HepG2 (cell line): Measurements from ENCODE around the gene AMOTL2. TPM values are rescaled to one million over a fixed set of nuclear protein-coding genes. Genes with fewer than 3 reads are reported as not detected.

Source experiments
- ATAC-seq: fragments of 200-7000 bp; cut with Tn5 transposase; 3 replicates; pipeline ENCODE4 v1.9.1; 2020; ENCODE audit warnings: mild to moderate bottlenecking, moderate library complexity
- BruUV-seq: library from RNA; stranded (reverse); fragments of 400-500 nt; replicated peaks from 2 replicates; lab custom pipeline; 2021; lab: Mats Ljungman, UMichigan
- CTCF ChIA-PET: fragments of 300-600 bp; formaldehyde crosslinking; extraction: SDS; loops from one replicate; lab custom pipeline; 2021; ENCODE audit warnings: low total read pairs, inconsistent platforms, low intra/inter-chr PET ratio; lab: Yijun Ruan, JAX
- POLR2A ChIA-PET: fragments of 350-600 bp; sonication (Branson Sonifier 250); formaldehyde crosslinking; loops from one replicate; lab custom pipeline; 2020; ENCODE audit warnings: antibody characterized with exemption, inconsistent platforms; lab: Yijun Ruan, JAX
- DNase-seq: peaks from one replicate; pipeline ENCODE4 v3.0.0-alpha.2; 2015; ENCODE audit warnings: low spot score
- FAIRE-seq: peaks from 3 replicates; lab custom pipeline; 2011; peaks lifted over from hg19 to GRCh38; lab: Jason Lieb, UNC
- H2AFZ ChIP-seq: one replicate; pipeline ENCODE4 v1.6.1; 2011; ENCODE audit warnings: low read length, inconsistent platforms
- H3K27ac ChIP-seq: fragments of 300-600 bp; 3 replicates; pipeline ENCODE4 v1.8.0; 2011; ENCODE audit warnings: mixed run types, mild to moderate bottlenecking, mixed read lengths, low read length, inconsistent platforms; ENCODE audit not compliant: insufficient read depth; ENCODE audit errors: extremely low read length
- H3K27me3 ChIP-seq, 2 experiments: fragments of 200-600 bp in 1 of 2; 2 replicates in 1 of 2; 3 replicates in 1 of 2; pipeline versions ENCODE4 v1.6.0 to v1.8.0; 2011; ENCODE audit warnings: low read length in 2 of 2, mild to moderate bottlenecking in 2 of 2, moderate library complexity in 2 of 2, inconsistent platforms in 1 of 2; ENCODE audit not compliant: insufficient read depth in 2 of 2, control insufficient read depth in 1 of 2
- H3K36me3 ChIP-seq, 2 experiments: fragments of 200-600 bp in 1 of 2; replicated peaks in 1 of 2; 2 replicates in 1 of 2; 3 replicates in 1 of 2; pipeline versions ENCODE4 v1.5.1 to v1.8.0; 2011; ENCODE audit warnings: low read length in 2 of 2, inconsistent platforms in 1 of 2; ENCODE audit not compliant: insufficient read depth in 2 of 2, control insufficient read depth in 1 of 2
- H3K4me1 ChIP-seq: 2 replicates; pipeline ENCODE4 v1.5.1; 2012; ENCODE audit warnings: low read length, inconsistent platforms; ENCODE audit not compliant: insufficient read depth
- H3K4me2 ChIP-seq: 2 replicates; pipeline ENCODE4 v1.6.0; 2011; ENCODE audit warnings: low read depth, low read length, inconsistent platforms
- H3K4me3 ChIP-seq, 3 experiments: fragments of 200-600 bp in 1 of 3; sonication (generic), shearing (Covaris generic) in 1 of 3; replicated peaks in 1 of 3; 2 replicates each; pipeline ENCODE4 v1.5.1; 2011 to 2016; ENCODE audit warnings: low read length in 3 of 3, inconsistent platforms in 2 of 3, low read depth in 2 of 3, mild to moderate bottlenecking in 2 of 3, control low read depth in 1 of 3, mixed read lengths in 1 of 3; ENCODE audit not compliant: insufficient read depth in 1 of 3
- H3K79me2 ChIP-seq: one replicate; pipeline ENCODE4 v1.6.1; 2011; ENCODE audit warnings: low read length, inconsistent platforms; ENCODE audit not compliant: insufficient read depth
- H3K9ac ChIP-seq: 2 replicates; pipeline ENCODE4 v1.6.0; 2011; ENCODE audit warnings: mild to moderate bottlenecking, low read depth, low read length, inconsistent platforms; ENCODE audit not compliant: insufficient read depth
- H3K9me3 ChIP-seq: 2 replicates; pipeline ENCODE4 v1.5.1; 2012; ENCODE audit warnings: mild to moderate bottlenecking, low read length
- H4K20me1 ChIP-seq: 2 replicates; pipeline ENCODE4 v1.6.0; 2011; ENCODE audit warnings: inconsistent platforms, mild to moderate bottlenecking, low read length, moderate library complexity; ENCODE audit not compliant: insufficient read depth
- CBFB ChIP-seq: sonication (generic); formaldehyde crosslinking; IDR thresholded peaks from 2 replicates; pipeline ENCODE4 v1.4.0; 2020; ENCODE audit warnings: missing genetic modification reagents
- CEBPB ChIP-seq: IDR thresholded peaks from 2 replicates; pipeline ENCODE4 v1.6.1; 2011; ENCODE audit warnings: low read depth, low read length, improper control_type of control experiment, borderline replicate concordance
- CEBPG ChIP-seq: IDR thresholded peaks from 2 replicates; pipeline ENCODE4 v1.6.1; 2016
- GATAD2A ChIP-seq: IDR thresholded peaks from 2 replicates; pipeline ENCODE4 v1.6.1; 2016
- HINFP ChIP-seq: sonication (generic); formaldehyde crosslinking; IDR thresholded peaks from 2 replicates; pipeline ENCODE4 v1.4.0; 2020; ENCODE audit warnings: low read depth, mild to moderate bottlenecking, missing genetic modification reagents
- HMGXB4 ChIP-seq, 2 experiments: sonication (generic) in 1 of 2; formaldehyde crosslinking in 1 of 2; IDR thresholded peaks; 2 replicates each; pipeline versions ENCODE4 v1.4.0 to v1.6.1; 2018 to 2020; ENCODE audit warnings: missing genetic modification reagents in 2 of 2, borderline replicate concordance in 1 of 2, low read depth in 1 of 2, mild to moderate bottlenecking in 1 of 2, missing biosample characterization in 1 of 2
- HNF4A ChIP-seq: sonication (generic); formaldehyde crosslinking; IDR thresholded peaks from 2 replicates; pipeline ENCODE4 v1.4.0; 2020; ENCODE audit warnings: missing genetic modification reagents
- HNF4G ChIP-seq, 2 experiments: sonication (generic) in 1 of 2; formaldehyde crosslinking in 1 of 2; IDR thresholded peaks; 2 replicates each; pipeline versions ENCODE4 v1.4.0 to v1.6.1; 2011 to 2020; ENCODE audit warnings: borderline replicate concordance in 2 of 2, low read depth in 2 of 2, mild to moderate bottlenecking in 2 of 2, low read length in 1 of 2, missing genetic modification reagents in 1 of 2, moderate library complexity in 1 of 2
- PATZ1 ChIP-seq: sonication (generic); formaldehyde crosslinking; IDR thresholded peaks from 2 replicates; pipeline ENCODE4 v1.4.0; 2020; ENCODE audit warnings: missing genetic modification reagents
- RARA ChIP-seq: IDR thresholded peaks from 2 replicates; pipeline ENCODE4 v1.6.1; 2016; ENCODE audit warnings: missing genetic modification reagents, missing compliant biosample characterization
- SAP130 ChIP-seq: IDR thresholded peaks from 2 replicates; pipeline ENCODE4 v1.6.1; 2016; ENCODE audit warnings: low read depth
- SNRNP70 ChIP-seq: fragments of 200-400 bp; formaldehyde crosslinking; IDR thresholded peaks from 2 replicates; pipeline ENCODE4 v1.6.1; 2017; ENCODE audit warnings: mild to moderate bottlenecking, low read depth, low read length, moderate library complexity
- ZEB1 ChIP-seq: IDR thresholded peaks from 2 replicates; pipeline ENCODE4 v1.6.1; 2012; ENCODE audit warnings: mild to moderate bottlenecking, low read depth, inconsistent platforms; ENCODE audit not compliant: insufficient replicate concordance
- ZMAT3 ChIP-seq: sonication (generic); formaldehyde crosslinking; conservative IDR thresholded peaks from 2 replicates; pipeline ENCODE4 v1.7.0; 2021; ENCODE audit warnings: missing genetic modification reagents
- ZNF383 ChIP-seq: sonication (generic); formaldehyde crosslinking; IDR thresholded peaks from 2 replicates; pipeline ENCODE4 v1.4.0; 2020; ENCODE audit warnings: missing genetic modification reagents, mild to moderate bottlenecking, borderline replicate concordance
- ZNF768 ChIP-seq: sonication (generic); formaldehyde crosslinking; IDR thresholded peaks from 2 replicates; pipeline ENCODE4 v1.4.0; 2020; ENCODE audit warnings: missing genetic modification reagents
- WGBS: methylation state at CpG from one replicate; pipeline ENCODE4 v1.1.6; 2017; ENCODE audit warnings: low lambda C conversion rate; 5-methylcytosine and 5-hydroxymethylcytosine counted together
- in situ Hi-C: cut with HindIII; loops from 2 replicates; pipeline ENCODE4 v1.10.0; 2017; ENCODE audit warnings: low pct_unique_long_range_greater_than_20kb; ENCODE audit not compliant: extremely low pct_ligation_motif_present
- intact Hi-C: fragments of 100-400 bp; cut with micrococcal nuclease; formaldehyde crosslinking; loops from one replicate; pipeline ENCODE4 v1.10.0; 2022; ENCODE audit not compliant: unreplicated experiment
- polyA plus RNA-seq, 8 experiments: library from polyadenylated mRNA; depleted of rRNA in 3 of 8; stranded (reverse) in 7 of 8; unstranded in 1 of 8; fragments of >200 nt; fragmentation: Illumina TruSeq in 4 of 8; extraction: Trizol in 4 of 8; gene quantifications; 2 replicates each; pipeline versions ENCODE4 v1.2.1 to v1.2.3, GENCODE V29; 2011 to 2016; ENCODE audit warnings: low read depth in 4 of 8, missing spikeins in 1 of 8, mixed read lengths in 1 of 8; ENCODE audit not compliant: insufficient read depth in 1 of 8
- total RNA-seq, 5 experiments: library from RNA; depleted of rRNA; stranded (reverse); fragments of >200 nt; fragmentation: Illumina TruSeq; extraction: Trizol; gene quantifications; 2 replicates each; pipeline ENCODE4 v1.2.3, GENCODE V29; 2016; ENCODE audit warnings: low read depth in 1 of 5

AMOTL2 gene
- total and polyA plus RNA-seq, 2 of the 13 experiments (the other 11 are each of a cell fraction or from before 2014, with no cell fraction given) = 17.3 to 18.5 TPM

- TF ChIP-seq HINFP (CRISPR knock-in tag) = no peak
- TF ChIP-seq ZNF768 = peak; percentile 33; the same call in 1 of the 2 replicates
- TF ChIP-seq ZMAT3 (CRISPR knock-in tag) = no peak
- peak; percentile 42; the same call in 1 of the 2 replicates for TF ChIP-seq RARA (CRISPR knock-in tag)
- TF ChIP-seq HMGXB4 (CRISPR knock-in tag; IDR thresholded peaks at IDR 0.05; ENCODE audit: borderline replicate concordance in 1 of 2, low read depth in 1 of 2) = no peak
- 0 out of 2 replicates have a peak, but pooled peaks have one; percentile 10 for TF ChIP-seq SAP130 (CRISPR knock-in tag)
- no peak for TF ChIP-seq CBFB (CRISPR knock-in tag)
- TF ChIP-seq, all 625 proteins: peak for 5
Observed at GRCh38 chr3:134353171-134353825, 20.9 kb downstream of the AMOTL2 start (continued).

GRCh38 chr3:134352031-134352671 lies 22.1 kb downstream of the AMOTL2 start:
- intact Hi-C loops (loop anchor here (2.0 kb wide), 1 partner anchor 43 kb away; no protein-coding TSS in a partner anchor), in situ Hi-C loops (no loop called here)
- no peak overlapping the region for H3K9ac ChIP-seq
- H3K27ac ChIP-seq = no peak overlapping the region
- peaks cover 6 to 10% of the 10 kb centered on the region in 2 experiments for H3K36me3 ChIP-seq
- no TSS peak for BruUV-seq
- POLR2A ChIA-PET = interaction anchor here (1.3 to 14.6 kb wide), 3 partner anchors 22 to 42 kb away, joined by 9 to 140 read pairs (median 24); partner anchors contain the start of gene AMOTL2
- DNase-seq (peak; percentile 69), FAIRE-seq (peak; percentile 21), ATAC-seq (peak; percentile 27)
- no peak overlapping the region for H2AFZ ChIP-seq
- CTCF ChIA-PET = no interaction called here
- no peaks in the 10 kb centered on the region for H4K20me1 ChIP-seq
- H3K27me3 ChIP-seq = no peaks in the 10 kb centered on the region
- H3K4me2 ChIP-seq = no peak overlapping the region
- H3K4me1 ChIP-seq = peaks cover 58% of the 10 kb centered on the region
- H3K9me3 ChIP-seq = no peaks in the 10 kb centered on the region
- WGBS = 44% methylated on average over 4 of the region's 4 CpGs
- H3K4me3 ChIP-seq = no peak overlapping the region
- no peaks in the 10 kb centered on the region for H3K79me2 ChIP-seq
- TF ChIP-seq HNF4A = peak; percentile 26; the same call in 1 of the 2 replicates
- TF ChIP-seq PATZ1 (CRISPR knock-in tag) = peak; percentile 27; the same call in 1 of the 2 replicates
- TF ChIP-seq GATAD2A (CRISPR knock-in tag) = no peak
- peak; percentile 65 for TF ChIP-seq CEBPB
- TF ChIP-seq HNF4G (IDR thresholded peaks at IDR 0.05; ENCODE audit: borderline replicate concordance, low read depth, low read length) = peak; percentile 52; the same call in 1 of the 2 replicates
- no peak for TF ChIP-seq HNF4G (CRISPR knock-in tag; IDR thresholded peaks at IDR 0.05; ENCODE audit: borderline replicate concordance, low read depth)
- no peak for TF ChIP-seq SNRNP70
- TF ChIP-seq ZEB1 = peak; percentile 69
- peak; percentile 59; the same call in 1 of the 2 replicates for TF ChIP-seq CEBPG (CRISPR knock-in tag)
- TF ChIP-seq ZNF383 = no peak
